ENCODE results near the gene ERCC4. TPM values are rescaled to one million over a fixed set of nuclear protein-coding genes. Genes with fewer than 3 reads are reported as not detected.

The ERCC4 gene
- polyA plus RNA-seq, 1 donor (not counting 4 experiments of a cell fraction or from before 2014, with no cell fraction given): 5.9 TPM

- dilution Hi-C loops (cut with MboI; ENCODE audit: extremely low pct_ligation_motif_present, low sequenced_read_pairs): no loop called here
- Histone ChIP-seq H3K4me3 (ENCODE audit: control insufficient read depth in 2 of 3, extremely low read depth in 1 of 3, insufficient read depth in 2 of 3, low read depth in 1 of 3, low read length in 3 of 3) (no peak overlapping the region), H4K20me1 (ENCODE audit: control insufficient read depth, extremely low read depth, insufficient read depth, low read length) (no peaks in the 10 kb centered on the region), H3K4me1 (ENCODE audit: control insufficient read depth, extremely low read depth, insufficient read depth, low read length) (no peaks in the 10 kb centered on the region), H3K27ac (ENCODE audit: control insufficient read depth, insufficient read depth, low read length) (no peak overlapping the region), H3K27me3 (ENCODE audit: control insufficient read depth, extremely low read depth, insufficient read depth, low read length) (no peaks in the 10 kb centered on the region), H3K79me2 (ENCODE audit: control insufficient read depth, insufficient read depth, low read length) (no peaks in the 10 kb centered on the region), H3K9ac (ENCODE audit: control insufficient read depth, extremely low read depth, insufficient read depth, low read length) (no peak overlapping the region), H3K4me2 (ENCODE audit: control insufficient read depth, extremely low read depth, insufficient read depth, low read depth, low read length) (no peak overlapping the region), H3K9me1 (ENCODE audit: control insufficient read depth, extremely low read depth, insufficient read depth, low read length) (no peaks in the 10 kb centered on the region), H3K36me3 (ENCODE audit: control insufficient read depth in 2 of 2, extremely low read depth in 1 of 2, insufficient read depth in 2 of 2, low read length in 2 of 2) (peaks cover 0 to 7% of the 10 kb centered on the region in 2 experiments), H3K9me3 (ENCODE audit: control insufficient read depth, low read depth, low read length) (no peaks in the 10 kb centered on the region), H2AFZ (ENCODE audit: control insufficient read depth, low read length) (no peak overlapping the region)
- TF ChIP-seq EZH2 (IDR thresholded peaks at IDR 0.05; ENCODE audit: low read length): no peak
- no peak for TF ChIP-seq CTCF (optimal IDR thresholded peaks at IDR 0.05 in 1 of 3, IDR thresholded peaks at IDR 0.05 in 1 of 3, conservative IDR thresholded peaks at IDR 0.05 in 1 of 3; ENCODE audit: extremely low read depth in 1 of 3, insufficient read depth in 2 of 3, low read length in 3 of 3)
- FAIRE-seq (no peak), DNase-seq (ENCODE audit: low read depth, low spot score) (no peak)
Observed at GRCh38 chr16:13948086-13948485, 28.1 kb downstream of the ERCC4 start.

GRCh38 chr16:13950821-13951547, 31.0 kb downstream of the ERCC4 start:
- no peaks in the 10 kb centered on the region for H4K20me1 ChIP-seq (ENCODE audit: control insufficient read depth, extremely low read depth, insufficient read depth, low read length)
- dilution Hi-C loops (cut with MboI; ENCODE audit: extremely low pct_ligation_motif_present, low sequenced_read_pairs): no loop called here
- no peak for FAIRE-seq
- no peaks in the 10 kb centered on the region for H3K79me2 ChIP-seq (ENCODE audit: control insufficient read depth, insufficient read depth, low read length)
- no peaks in the 10 kb centered on the region for H3K9me1 ChIP-seq (ENCODE audit: control insufficient read depth, extremely low read depth, insufficient read depth, low read length)
- no peak overlapping the region for H3K9ac ChIP-seq (ENCODE audit: control insufficient read depth, extremely low read depth, insufficient read depth, low read length)
- no peak for TF ChIP-seq CTCF (optimal IDR thresholded peaks at IDR 0.05 in 1 of 3, IDR thresholded peaks at IDR 0.05 in 1 of 3, conservative IDR thresholded peaks at IDR 0.05 in 1 of 3; ENCODE audit: extremely low read depth in 1 of 3, insufficient read depth in 2 of 3, low read length in 3 of 3)
- TF ChIP-seq EZH2 (IDR thresholded peaks at IDR 0.05; ENCODE audit: low read length): no peak
- DNase-seq (ENCODE audit: low read depth, low spot score): no peak
- no peak overlapping the region for H3K27ac ChIP-seq (ENCODE audit: control insufficient read depth, insufficient read depth, low read length)
- H3K4me3 ChIP-seq (ENCODE audit: control insufficient read depth in 2 of 3, extremely low read depth in 1 of 3, insufficient read depth in 2 of 3, low read depth in 1 of 3, low read length in 3 of 3): no peak overlapping the region
- no peaks in the 10 kb centered on the region for H3K4me1 ChIP-seq (ENCODE audit: control insufficient read depth, extremely low read depth, insufficient read depth, low read length)
- no peak overlapping the region for H3K4me2 ChIP-seq (ENCODE audit: control insufficient read depth, extremely low read depth, insufficient read depth, low read depth, low read length)
- H3K9me3 ChIP-seq (ENCODE audit: control insufficient read depth, low read depth, low read length): no peaks in the 10 kb centered on the region
- H3K27me3 ChIP-seq (ENCODE audit: control insufficient read depth, extremely low read depth, insufficient read depth, low read length): no peaks in the 10 kb centered on the region
- H3K36me3 ChIP-seq (ENCODE audit: control insufficient read depth in 2 of 2, extremely low read depth in 1 of 2, insufficient read depth in 2 of 2, low read length in 2 of 2): no peaks in the 10 kb centered on the region
- no peak overlapping the region for H2AFZ ChIP-seq (ENCODE audit: control insufficient read depth, low read length)
